Measurements from ENCODE around the gene CCDC184.

CCDC184 gene

GRCh38 chr12:48179466-48179865, 4.0 kb upstream of the CCDC184 start:
- H3K27ac ChIP-seq (ENCODE audit: insufficient read depth, low read depth, low read length, poor library complexity, severe bottlenecking): no peak overlapping the region
- peaks cover 31% of the 10 kb centered on the region for H3K4me1 ChIP-seq (ENCODE audit: control insufficient read depth, insufficient read depth, low read length)
- no peaks in the 10 kb centered on the region for H3K9me3 ChIP-seq (ENCODE audit: control insufficient read depth, low read length)
- H3K36me3 ChIP-seq (ENCODE audit: control insufficient read depth, insufficient read depth, low read length): no peaks in the 10 kb centered on the region
- 73 to 100% methylated on average over 1 of the region's 1 CpG for WGBS, 2 experiments
- H3K4me3 ChIP-seq (ENCODE audit: insufficient read depth, low read depth, low read length): no peak overlapping the region
- H3K27me3 ChIP-seq (ENCODE audit: control insufficient read depth, insufficient read depth, low read length, poor library complexity, severe bottlenecking): peaks cover 40% of the 10 kb centered on the region

- Histone ChIP-seq H3K27me3 (ENCODE audit: control insufficient read depth, insufficient read depth, low read length, poor library complexity, severe bottlenecking) (peaks cover 50% of the 10 kb centered on the region), H3K4me3 (ENCODE audit: insufficient read depth, low read depth, low read length) (no peak overlapping the region), H3K36me3 (ENCODE audit: control insufficient read depth, insufficient read depth, low read length) (no peaks in the 10 kb centered on the region), H3K4me1 (ENCODE audit: control insufficient read depth, insufficient read depth, low read length) (peaks cover 39% of the 10 kb centered on the region), H3K9me3 (ENCODE audit: control insufficient read depth, low read length) (no peaks in the 10 kb centered on the region), H3K27ac (ENCODE audit: insufficient read depth, low read depth, low read length, poor library complexity, severe bottlenecking) (no peak overlapping the region)
- 71 to 76% methylated on average over 1 of the region's 1 CpG for WGBS, 2 experiments
Measured at GRCh38 chr12:48180424-48180823, 3.0 kb upstream of the CCDC184 start.

- WGBS, 2 experiments: 84 to 89% methylated on average over 2 of the region's 2 CpGs
- no peak overlapping the region for H3K27ac ChIP-seq (ENCODE audit: insufficient read depth, low read depth, low read length, poor library complexity, severe bottlenecking)
- H3K4me3 ChIP-seq (ENCODE audit: insufficient read depth, low read depth, low read length): no peak overlapping the region
- no peaks in the 10 kb centered on the region for H3K36me3 ChIP-seq (ENCODE audit: control insufficient read depth, insufficient read depth, low read length)
- peaks cover 56% of the 10 kb centered on the region for H3K27me3 ChIP-seq (ENCODE audit: control insufficient read depth, insufficient read depth, low read length, poor library complexity, severe bottlenecking)
- H3K4me1 ChIP-seq (ENCODE audit: control insufficient read depth, insufficient read depth, low read length): peaks cover 39% of the 10 kb centered on the region
- H3K9me3 ChIP-seq (ENCODE audit: control insufficient read depth, low read length): no peaks in the 10 kb centered on the region
Measured at GRCh38 chr12:48180857-48181495, 2.5 kb upstream of the CCDC184 start.

GRCh38 chr12:48182631-48183030, 813 bp upstream of the CCDC184 start:
- peak overlapping the region; percentile 30 for H3K27ac ChIP-seq (ENCODE audit: insufficient read depth, low read depth, low read length, poor library complexity, severe bottlenecking)
- no peaks in the 10 kb centered on the region for H3K9me3 ChIP-seq (ENCODE audit: control insufficient read depth, low read length)
- 19 to 27% methylated on average over 6 to 7 of the region's 7 CpGs for WGBS, 2 experiments
- peaks cover 23% of the 10 kb centered on the region for H3K4me1 ChIP-seq (ENCODE audit: control insufficient read depth, insufficient read depth, low read length)
- H3K36me3 ChIP-seq (ENCODE audit: control insufficient read depth, insufficient read depth, low read length): no peaks in the 10 kb centered on the region
- H3K4me3 ChIP-seq (ENCODE audit: insufficient read depth, low read depth, low read length): peak overlapping the region; percentile 72
- H3K27me3 ChIP-seq (ENCODE audit: control insufficient read depth, insufficient read depth, low read length, poor library complexity, severe bottlenecking): peaks cover 65% of the 10 kb centered on the region

GRCh38 chr12:48183876-48184548, 568 bp downstream of the CCDC184 start:
- no peaks in the 10 kb centered on the region for H3K36me3 ChIP-seq (ENCODE audit: control insufficient read depth, insufficient read depth, low read length)
- no peaks in the 10 kb centered on the region for H3K9me3 ChIP-seq (ENCODE audit: control insufficient read depth, low read length)
- peak overlapping the region; percentile 72 for H3K4me3 ChIP-seq (ENCODE audit: insufficient read depth, low read depth, low read length)
- 7% methylated on average over 61 of the region's 61 CpGs for WGBS, 2 experiments
- peaks cover 21% of the 10 kb centered on the region for H3K4me1 ChIP-seq (ENCODE audit: control insufficient read depth, insufficient read depth, low read length)
- no peak overlapping the region for H3K27ac ChIP-seq (ENCODE audit: insufficient read depth, low read depth, low read length, poor library complexity, severe bottlenecking)
- peaks cover 70% of the 10 kb centered on the region for H3K27me3 ChIP-seq (ENCODE audit: control insufficient read depth, insufficient read depth, low read length, poor library complexity, severe bottlenecking)

- Histone ChIP-seq H3K27ac (ENCODE audit: insufficient read depth, low read depth, low read length, poor library complexity, severe bottlenecking) (no peak overlapping the region), H3K9me3 (ENCODE audit: control insufficient read depth, low read length) (no peaks in the 10 kb centered on the region), H3K36me3 (ENCODE audit: control insufficient read depth, insufficient read depth, low read length) (no peaks in the 10 kb centered on the region), H3K4me1 (ENCODE audit: control insufficient read depth, insufficient read depth, low read length) (peaks cover 21% of the 10 kb centered on the region), H3K4me3 (ENCODE audit: insufficient read depth, low read depth, low read length) (peak overlapping the region; percentile 72), H3K27me3 (ENCODE audit: control insufficient read depth, insufficient read depth, low read length, poor library complexity, severe bottlenecking) (peaks cover 70% of the 10 kb centered on the region)
- 18% methylated on average over 20 of the region's 20 CpGs for WGBS, 2 experiments
Measured at GRCh38 chr12:48184549-48184922, 1.1 kb downstream of the CCDC184 start.

GRCh38 chr12:48185181-48185919, 1.9 kb downstream of the CCDC184 start:
- H3K36me3 ChIP-seq (ENCODE audit: control insufficient read depth, insufficient read depth, low read length): no peaks in the 10 kb centered on the region
- WGBS, 2 experiments: 49 to 50% methylated on average over 10 of the region's 10 CpGs
- no peaks in the 10 kb centered on the region for H3K9me3 ChIP-seq (ENCODE audit: control insufficient read depth, low read length)
- H3K27me3 ChIP-seq (ENCODE audit: control insufficient read depth, insufficient read depth, low read length, poor library complexity, severe bottlenecking): peaks cover 70% of the 10 kb centered on the region
- no peak overlapping the region for H3K27ac ChIP-seq (ENCODE audit: insufficient read depth, low read depth, low read length, poor library complexity, severe bottlenecking)
- H3K4me3 ChIP-seq (ENCODE audit: insufficient read depth, low read depth, low read length): peak overlapping the region; percentile 72
- H3K4me1 ChIP-seq (ENCODE audit: control insufficient read depth, insufficient read depth, low read length): peaks cover 21% of the 10 kb centered on the region

GRCh38 chr12:48187916-48188695, 4.7 kb downstream of the CCDC184 start:
- Histone ChIP-seq H3K9me3 (ENCODE audit: control insufficient read depth, low read length) (no peaks in the 10 kb centered on the region), H3K27me3 (ENCODE audit: control insufficient read depth, insufficient read depth, low read length, poor library complexity, severe bottlenecking) (peaks cover 65% of the 10 kb centered on the region), H3K36me3 (ENCODE audit: control insufficient read depth, insufficient read depth, low read length) (no peaks in the 10 kb centered on the region), H3K4me3 (ENCODE audit: insufficient read depth, low read depth, low read length) (no peak overlapping the region), H3K27ac (ENCODE audit: insufficient read depth, low read depth, low read length, poor library complexity, severe bottlenecking) (no peak overlapping the region), H3K4me1 (ENCODE audit: control insufficient read depth, insufficient read depth, low read length) (peaks cover 17% of the 10 kb centered on the region)
- WGBS, 2 experiments: 78 to 82% methylated on average over 9 to 10 of the region's 10 CpGs

- H3K27ac ChIP-seq (ENCODE audit: insufficient read depth, low read depth, low read length, poor library complexity, severe bottlenecking): no peak overlapping the region
- H3K4me1 ChIP-seq (ENCODE audit: control insufficient read depth, insufficient read depth, low read length): peaks cover 14% of the 10 kb centered on the region
- H3K4me3 ChIP-seq (ENCODE audit: insufficient read depth, low read depth, low read length): no peak overlapping the region
- WGBS, 2 experiments: 47 to 51% methylated on average over 6 of the region's 6 CpGs
- peaks cover 66% of the 10 kb centered on the region for H3K27me3 ChIP-seq (ENCODE audit: control insufficient read depth, insufficient read depth, low read length, poor library complexity, severe bottlenecking)
- no peaks in the 10 kb centered on the region for H3K9me3 ChIP-seq (ENCODE audit: control insufficient read depth, low read length)
- H3K36me3 ChIP-seq (ENCODE audit: control insufficient read depth, insufficient read depth, low read length): no peaks in the 10 kb centered on the region
Measured at GRCh38 chr12:48189331-48190125, 6.1 kb downstream of the CCDC184 start.
